HG02852 (cell line): ENCODE measurements around the gene DNAJB1.

Experiments
- ATAC-seq: cut with Tn5 transposase; IDR thresholded peaks from one replicate; pipeline ENCODE4 v1.9.1; 2021; ENCODE audit warnings: mild to moderate bottlenecking, moderate library complexity; ENCODE audit not compliant: unreplicated experiment

The DNAJB1 gene

GRCh38 chr19:14474827-14475226, 43.4 kb downstream of the DNAJB1 start:
- ATAC-seq, result no peak

- no peak for ATAC-seq
Observed at GRCh38 chr19:14473978-14474578, 44.1 kb downstream of the DNAJB1 start.

DNA sequence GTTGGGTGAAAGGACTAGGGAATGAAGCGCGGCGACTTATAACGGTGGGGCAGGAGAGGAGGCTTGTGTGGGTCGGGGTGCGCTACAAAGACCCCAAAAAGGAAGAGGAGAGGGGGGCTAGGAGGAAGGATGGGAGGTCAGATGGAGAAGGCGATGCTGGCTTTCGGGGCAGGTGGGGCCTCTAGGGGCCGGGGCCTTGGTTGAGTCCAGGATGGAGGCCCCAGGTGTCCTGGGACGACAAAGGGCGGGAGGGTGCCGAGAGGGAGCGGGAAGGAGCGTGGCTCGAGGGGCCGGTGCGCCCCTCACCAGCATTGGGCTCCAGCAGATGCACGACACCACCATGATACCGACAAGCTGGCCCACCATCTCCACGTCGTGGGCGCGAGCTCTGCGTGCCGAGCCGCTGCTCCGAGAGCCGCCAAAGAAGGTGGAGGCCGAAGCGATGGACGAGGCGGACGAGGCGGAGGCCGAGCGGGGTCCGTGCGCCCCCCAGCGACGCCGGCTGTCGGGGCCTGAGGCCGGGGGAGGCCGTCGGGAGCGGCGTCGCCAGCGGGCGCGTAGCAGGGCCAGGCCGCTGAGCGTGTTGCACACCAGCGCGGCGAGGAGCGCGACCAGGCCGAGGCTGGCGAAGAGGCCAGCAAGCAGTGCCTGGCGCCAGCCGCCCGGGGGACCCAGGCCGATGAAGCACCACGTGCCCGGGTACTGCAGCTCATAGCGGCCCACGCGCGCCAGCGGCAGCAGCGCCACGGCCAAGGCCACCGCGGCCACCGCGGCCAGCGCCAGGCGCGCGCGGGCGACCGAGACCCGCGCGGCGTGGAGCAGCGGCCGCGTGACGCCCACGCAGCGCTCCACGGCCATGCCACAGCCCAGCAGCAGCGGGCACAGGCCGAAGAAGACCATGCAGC, 44.9 kb downstream of the DNAJB1 start:
- no peak for ATAC-seq

DNA sequence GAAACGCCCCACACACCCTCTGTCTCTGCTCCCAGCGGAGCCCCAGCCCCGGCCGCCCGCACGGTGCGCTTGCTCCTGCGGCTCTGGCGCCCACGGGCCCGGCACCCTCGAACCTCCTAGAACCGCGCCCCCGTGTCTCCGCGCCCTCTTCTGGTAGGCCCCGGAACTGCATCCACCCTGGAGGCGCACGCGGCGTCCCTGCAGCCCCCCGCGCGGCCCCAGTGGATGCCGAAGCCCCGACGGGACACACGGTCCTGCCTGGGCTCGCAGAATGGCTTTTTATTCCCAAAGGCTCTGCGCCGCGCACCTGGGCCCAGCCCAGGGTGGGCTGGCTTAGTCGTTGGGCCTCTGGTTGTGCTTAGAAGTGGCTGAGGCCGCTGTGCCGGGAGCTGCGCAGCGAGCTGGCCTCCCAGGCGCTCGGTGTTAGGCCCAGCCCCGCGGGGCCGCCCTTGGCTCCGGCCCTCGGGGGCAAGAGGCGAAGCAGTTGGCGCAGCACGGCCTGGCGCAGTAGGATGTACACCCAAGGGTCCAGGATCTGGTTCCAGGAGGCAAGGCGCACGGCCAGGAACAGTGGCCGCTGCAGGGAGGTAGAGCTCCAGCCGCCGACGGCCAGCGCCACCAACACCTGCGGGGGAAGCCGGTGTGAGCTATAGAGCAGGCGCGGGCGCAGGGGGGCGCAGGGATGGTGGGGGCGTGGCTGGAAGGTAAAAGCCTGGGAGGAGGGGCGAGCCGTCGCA, 45.8 kb downstream of the DNAJB1 start:
- no peak for ATAC-seq

- ATAC-seq, result no peak
Observed at GRCh38 chr19:14471436-14472187, 46.6 kb downstream of the DNAJB1 start.

GRCh38 chr19:14470031-14470876, 47.9 kb downstream of the DNAJB1 start:
- ATAC-seq, result no peak

DNA sequence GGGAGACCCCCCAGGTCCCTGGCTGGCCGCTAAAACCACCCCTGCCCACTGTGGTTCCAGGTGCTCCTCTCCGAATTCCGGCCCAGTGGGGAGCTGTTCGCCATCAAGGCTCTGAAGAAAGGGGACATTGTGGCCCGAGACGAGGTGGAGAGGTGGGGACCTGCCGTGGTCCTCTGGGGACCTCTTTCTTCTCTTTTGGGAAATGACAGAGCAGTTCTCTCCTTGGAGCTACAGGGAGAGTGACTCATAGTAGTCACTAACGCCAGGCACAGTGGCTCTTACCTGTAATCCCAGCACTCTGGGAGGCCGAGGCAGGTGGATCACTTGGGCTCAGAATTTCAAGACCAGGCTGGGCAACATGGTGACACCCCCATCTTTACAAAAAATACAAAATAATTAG, 50.4 kb downstream of the DNAJB1 start:
- no peak for ATAC-seq

DNA sequence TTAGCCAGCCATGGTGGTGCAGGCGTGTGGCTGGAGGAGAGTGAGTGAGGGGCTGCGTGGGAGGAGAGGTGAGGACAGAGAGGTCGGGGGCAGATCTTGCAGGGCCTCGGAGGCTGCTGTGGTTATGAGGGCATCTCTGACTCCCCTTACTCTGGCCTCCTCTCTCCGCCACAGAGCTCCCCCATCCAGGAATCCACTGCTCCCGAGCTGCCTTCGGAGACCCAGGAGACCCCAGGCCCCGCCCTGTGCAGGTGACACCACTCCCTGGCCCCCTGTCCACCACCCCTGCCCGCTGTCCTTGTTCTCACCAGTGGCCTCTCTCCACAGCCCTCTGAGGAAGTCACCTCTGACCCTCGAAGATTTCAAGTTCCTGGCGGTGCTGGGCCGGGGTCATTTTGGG, 50.8 kb downstream of the DNAJB1 start:
- ATAC-seq, result no peak
